Thyroid gland (tissue), 4 donors: ENCODE measurements around the gene POLR2A. TPM values are rescaled to one million over a fixed set of nuclear protein-coding genes. Genes with fewer than 3 reads are reported as not detected.

Experiments
- DNase-seq, 2 donors: peaks; one replicate each; pipeline ENCODE4 v3.0.0-alpha.2; 2019
- H3K27ac ChIP-seq, 3 donors: fragments of 200-600 bp; sonication (generic); 1 replicate in 2 of 3; 2 replicates in 1 of 3; pipeline ENCODE4 v1.5.1; 2016 to 2019; ENCODE audit warnings: mild to moderate bottlenecking in 1 of 3, moderate library complexity in 1 of 3
- H3K27me3 ChIP-seq: fragments of 200-600 bp; sonication (generic); one replicate; pipeline ENCODE4 v1.5.1; 2019
- H3K36me3 ChIP-seq, 2 donors: fragments of 200-600 bp; sonication (generic); one replicate each; pipeline ENCODE4 v1.5.1; 2016 to 2019
- H3K4me1 ChIP-seq, 2 donors: fragments of 200-600 bp; sonication (generic); one replicate each; pipeline ENCODE4 v1.5.1; 2017 to 2019
- H3K4me3 ChIP-seq, 3 donors: fragments of 200-600 bp; sonication (generic); replicated peaks in 1 of 3; 1 replicate in 2 of 3; 2 replicates in 1 of 3; pipeline ENCODE4 v1.5.1; 2016; ENCODE audit warnings: mild to moderate bottlenecking in 1 of 3
- H3K9me3 ChIP-seq: fragments of 200-600 bp; sonication (generic); one replicate; pipeline ENCODE4 v1.5.1; 2017
- CTCF ChIP-seq, 6 experiments: fragments of 200-600 bp in 3 of 6; fragments of 450-650 bp in 3 of 6; sonication (generic) in 3 of 6; IDR thresholded peaks; one replicate each; pipeline ENCODE4 v1.5.1; 2016 to 2019; ENCODE audit warnings: antibody characterized with exemption in 6 of 6, mild to moderate bottlenecking in 2 of 6, inconsistent platforms in 1 of 6, moderate library complexity in 1 of 6
- POLR2A ChIP-seq, 2 donors: fragments of 450-650 bp; IDR thresholded peaks; one replicate each; pipeline ENCODE4 v1.6.1; 2017; ENCODE audit warnings: antibody characterized with exemption in 2 of 2, mild to moderate bottlenecking in 2 of 2, moderate library complexity in 1 of 2
- WGBS, 2 donors: methylation state at CpG; one replicate each; pipeline ENCODE4 v1.1.5; 2017; 5-methylcytosine and 5-hydroxymethylcytosine counted together
- intact Hi-C: fragments of 100-400 bp; cut with DNase I; formaldehyde crosslinking; loops from one replicate; pipeline ENCODE4 v1.15.1; 2023
- total RNA-seq, 4 donors: library from RNA; depleted of rRNA; stranded (reverse); fragments of >200 nt; gene quantifications; one replicate each; pipeline ENCODE4 v1.2.3, GENCODE V29; 2016

POLR2A gene
- total RNA-seq, 4 donors from 2014 or later: 47.6 to 125 (median 82.2) TPM

GRCh38 chr17:7528842-7529241 lies 44.7 kb downstream of the POLR2A start:
- intact Hi-C loops: no loop called here

GRCh38 chr17:7530023-7530900 lies 46.1 kb downstream of the POLR2A start:
- Histone ChIP-seq H3K9me3 (no peaks in the 10 kb centered on the region), H3K27me3 (no peaks in the 10 kb centered on the region), H3K4me3 (no peak overlapping the region), H3K27ac (no peak overlapping the region), H3K36me3 (no peaks in the 10 kb centered on the region), H3K4me1 (no peaks in the 10 kb centered on the region)
- WGBS, 2 donors: 80 to 88% methylated on average over 6 of the region's 6 CpGs
- TF ChIP-seq CTCF (IDR thresholded peaks at IDR 0.05) (no peak), POLR2A (IDR thresholded peaks at IDR 0.05) (no peak)
- no peak for DNase-seq
- intact Hi-C loops: no loop called here

More at GRCh38 chr17:7528842-7529241, 44.7 kb downstream of the POLR2A start:
- H3K9me3 ChIP-seq: no peaks in the 10 kb centered on the region
- no peaks in the 10 kb centered on the region for H3K27me3 ChIP-seq
- H3K36me3 ChIP-seq: no peaks in the 10 kb centered on the region
- no peaks in the 10 kb centered on the region for H3K4me1 ChIP-seq
- no peak for DNase-seq
- H3K27ac ChIP-seq: no peak overlapping the region
- H3K4me3 ChIP-seq: no peak overlapping the region
- TF ChIP-seq CTCF (IDR thresholded peaks at IDR 0.05) (no peak), POLR2A (IDR thresholded peaks at IDR 0.05) (no peak)

DNA sequence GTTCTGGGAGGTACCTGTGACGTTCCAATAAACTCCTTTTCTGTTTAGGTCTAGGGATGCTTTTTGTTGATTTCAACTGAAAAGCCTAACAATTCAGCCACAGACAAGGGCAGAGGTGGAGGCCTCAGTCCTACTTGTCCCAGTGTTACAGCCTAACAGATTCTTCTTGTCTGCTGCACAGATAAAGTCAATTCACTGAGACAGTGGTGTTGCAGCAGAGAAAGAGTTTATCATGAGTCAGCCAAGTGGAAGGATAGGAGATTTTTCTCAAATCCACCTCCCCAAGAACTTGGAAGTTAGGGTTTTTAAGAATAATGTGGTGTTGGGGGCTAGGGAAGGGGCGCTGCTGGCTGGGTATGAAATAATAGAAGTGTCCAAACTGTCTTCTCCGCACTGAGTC lies 53.9 kb downstream of the POLR2A start:
- H3K9me3 ChIP-seq: no peaks in the 10 kb centered on the region
- intact Hi-C loops: no loop called here
- H3K27ac ChIP-seq: no peak overlapping the region
- no peaks in the 10 kb centered on the region for H3K27me3 ChIP-seq
- no peaks in the 10 kb centered on the region for H3K4me1 ChIP-seq
- TF ChIP-seq POLR2A (IDR thresholded peaks at IDR 0.05) (no peak), CTCF (IDR thresholded peaks at IDR 0.05) (no peak)
- no peaks in the 10 kb centered on the region for H3K36me3 ChIP-seq
- no peak overlapping the region for H3K4me3 ChIP-seq
- 75 to 87% methylated on average over 3 of the region's 3 CpGs for WGBS, 2 donors
- DNase-seq: no peak

DNA sequence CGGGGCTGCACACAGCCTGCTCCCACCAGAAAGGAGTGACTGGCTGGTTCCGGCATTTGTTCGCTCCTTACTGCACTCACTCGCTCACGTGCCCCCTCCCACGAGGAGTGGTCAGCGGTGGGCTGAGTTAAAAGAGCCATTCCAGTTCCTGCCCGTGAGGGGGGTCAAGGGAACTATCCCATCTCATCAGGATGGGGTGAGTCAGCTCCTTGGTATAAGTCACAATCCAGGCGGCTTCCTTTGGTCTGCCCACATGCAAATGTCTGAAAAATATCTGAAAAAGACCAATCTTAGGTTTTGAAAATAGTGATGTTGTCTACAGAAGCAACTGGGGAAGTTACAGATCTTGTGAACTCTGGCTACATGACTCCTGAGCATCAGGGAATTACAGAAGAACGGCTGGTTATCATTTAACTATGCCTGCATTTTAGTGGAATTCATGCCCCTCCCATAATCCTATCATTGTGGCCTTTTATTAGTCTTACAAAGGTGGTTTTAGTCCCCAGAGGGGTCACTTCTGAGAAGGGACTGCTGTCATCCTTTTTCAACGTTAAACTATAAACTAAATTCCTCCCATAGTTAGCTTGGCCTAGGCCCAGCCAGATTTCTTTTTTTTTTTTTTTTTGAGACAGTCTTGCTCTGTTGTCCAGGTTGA lies 54.9 kb downstream of the POLR2A start:
- Histone ChIP-seq H3K36me3 (no peaks in the 10 kb centered on the region), H3K4me3 (no peak overlapping the region), H3K27me3 (no peaks in the 10 kb centered on the region), H3K27ac (no peak overlapping the region), H3K9me3 (no peaks in the 10 kb centered on the region), H3K4me1 (no peaks in the 10 kb centered on the region)
- no peak for DNase-seq
- 74 to 80% methylated on average over 11 of the region's 11 CpGs for WGBS, 2 donors
- no peak for TF ChIP-seq CTCF (IDR thresholded peaks at IDR 0.05)
- TF ChIP-seq POLR2A (IDR thresholded peaks at IDR 0.05): no peak
- intact Hi-C loops: no loop called here

DNA sequence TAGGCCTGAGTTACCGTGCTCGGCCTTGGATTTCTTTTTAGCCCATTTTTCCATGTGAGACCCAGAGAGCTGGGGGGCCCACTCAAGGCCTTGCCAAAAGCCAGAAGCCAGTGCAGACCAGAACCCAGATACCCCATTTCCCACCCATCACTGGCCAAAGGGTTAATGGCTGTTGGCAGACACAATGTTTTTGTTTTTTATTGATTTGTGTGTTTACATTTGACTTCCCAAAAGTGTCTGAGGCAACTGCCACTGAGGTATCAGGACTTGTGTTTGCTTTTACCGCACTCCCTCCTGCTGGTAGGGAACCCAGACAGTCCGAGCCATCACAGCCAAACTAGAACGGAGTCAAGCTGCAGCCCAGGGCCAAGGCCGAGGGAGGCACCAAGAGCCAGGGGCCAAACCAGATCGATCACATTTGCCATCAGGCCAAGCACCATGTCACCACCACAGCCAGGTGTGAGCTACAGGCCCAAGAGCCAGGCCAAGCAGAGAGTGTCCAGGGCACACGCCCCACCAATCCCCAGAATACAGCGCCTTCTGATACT lies 57.0 kb downstream of the POLR2A start:
- TF ChIP-seq POLR2A (IDR thresholded peaks at IDR 0.05): no peak
- TF ChIP-seq CTCF (IDR thresholded peaks at IDR 0.05): no peak
- 95 to 96% methylated on average over 7 to 8 of the region's 9 CpGs for WGBS, 2 donors
- no peaks in the 10 kb centered on the region for H3K27me3 ChIP-seq
- no peaks in the 10 kb centered on the region for H3K9me3 ChIP-seq
- H3K4me3 ChIP-seq: no peak overlapping the region
- no peaks in the 10 kb centered on the region for H3K36me3 ChIP-seq
- intact Hi-C loops: no loop called here
- no peak overlapping the region for H3K27ac ChIP-seq
- DNase-seq: no peak
- H3K4me1 ChIP-seq: no peaks in the 10 kb centered on the region
